HCT116 (cell line): ENCODE results near the gene GALNS.

Experiments used
- CTCF ChIP-seq, 3 experiments: fragments of 200-600 bp in 1 of 3; sonication (generic) in 1 of 3; IDR thresholded peaks in 2 of 3; conservative IDR thresholded peaks in 1 of 3; 2 replicates each; pipeline ENCODE4 v1.5.1; 2012 to 2017; ENCODE audit warnings: low read depth in 2 of 3, low read length in 2 of 3, antibody characterized with exemption in 1 of 3, borderline replicate concordance in 1 of 3, control low read depth in 1 of 3, mild to moderate bottlenecking in 1 of 3, mixed read lengths in 1 of 3, mixed run types in 1 of 3, moderate library complexity in 1 of 3; ENCODE audit not compliant: insufficient read depth in 1 of 3
- JUND ChIP-seq: IDR thresholded peaks from 2 replicates; pipeline ENCODE4 v1.6.1; 2012
- REST ChIP-seq: IDR thresholded peaks from 2 replicates; pipeline ENCODE4 v1.6.1; 2012; ENCODE audit warnings: low read depth
- SIN3A ChIP-seq: IDR thresholded peaks from 2 replicates; pipeline ENCODE4 v1.6.1; 2012; ENCODE audit warnings: low read depth

DNA sequence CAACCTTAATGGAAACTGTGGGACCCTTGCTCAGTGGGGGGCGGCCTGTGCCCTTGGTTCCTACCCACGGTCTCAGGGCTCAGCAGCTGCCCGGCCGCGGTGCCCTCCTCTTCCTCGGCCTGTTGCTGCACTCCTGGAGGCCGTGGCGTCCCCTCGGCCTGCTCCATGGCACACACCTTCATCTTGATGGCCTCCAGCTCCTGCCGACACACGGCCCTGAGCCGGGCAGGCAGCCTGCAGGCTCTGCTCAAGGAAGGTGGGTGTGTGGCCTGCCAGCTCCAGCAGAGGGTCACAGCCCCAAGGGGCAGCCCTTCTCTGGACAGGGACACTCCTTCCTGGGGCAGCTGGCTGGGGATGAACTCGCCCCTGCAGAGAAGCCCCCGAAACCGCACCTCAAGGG, 9.0 kb upstream of the GALNS start:
- no peak for TF ChIP-seq CTCF (IDR thresholded peaks at IDR 0.05 in 2 of 3, conservative IDR thresholded peaks at IDR 0.05 in 1 of 3; ENCODE audit: borderline replicate concordance in 1 of 3, insufficient read depth in 1 of 3, low read depth in 2 of 3, low read length in 2 of 3)
- TF ChIP-seq JUND, result no peak
- TF ChIP-seq REST, result no peak
- no peak for TF ChIP-seq SIN3A
